ENCODE measurements around the gene TEX2.

Gene TEX2, protein sequence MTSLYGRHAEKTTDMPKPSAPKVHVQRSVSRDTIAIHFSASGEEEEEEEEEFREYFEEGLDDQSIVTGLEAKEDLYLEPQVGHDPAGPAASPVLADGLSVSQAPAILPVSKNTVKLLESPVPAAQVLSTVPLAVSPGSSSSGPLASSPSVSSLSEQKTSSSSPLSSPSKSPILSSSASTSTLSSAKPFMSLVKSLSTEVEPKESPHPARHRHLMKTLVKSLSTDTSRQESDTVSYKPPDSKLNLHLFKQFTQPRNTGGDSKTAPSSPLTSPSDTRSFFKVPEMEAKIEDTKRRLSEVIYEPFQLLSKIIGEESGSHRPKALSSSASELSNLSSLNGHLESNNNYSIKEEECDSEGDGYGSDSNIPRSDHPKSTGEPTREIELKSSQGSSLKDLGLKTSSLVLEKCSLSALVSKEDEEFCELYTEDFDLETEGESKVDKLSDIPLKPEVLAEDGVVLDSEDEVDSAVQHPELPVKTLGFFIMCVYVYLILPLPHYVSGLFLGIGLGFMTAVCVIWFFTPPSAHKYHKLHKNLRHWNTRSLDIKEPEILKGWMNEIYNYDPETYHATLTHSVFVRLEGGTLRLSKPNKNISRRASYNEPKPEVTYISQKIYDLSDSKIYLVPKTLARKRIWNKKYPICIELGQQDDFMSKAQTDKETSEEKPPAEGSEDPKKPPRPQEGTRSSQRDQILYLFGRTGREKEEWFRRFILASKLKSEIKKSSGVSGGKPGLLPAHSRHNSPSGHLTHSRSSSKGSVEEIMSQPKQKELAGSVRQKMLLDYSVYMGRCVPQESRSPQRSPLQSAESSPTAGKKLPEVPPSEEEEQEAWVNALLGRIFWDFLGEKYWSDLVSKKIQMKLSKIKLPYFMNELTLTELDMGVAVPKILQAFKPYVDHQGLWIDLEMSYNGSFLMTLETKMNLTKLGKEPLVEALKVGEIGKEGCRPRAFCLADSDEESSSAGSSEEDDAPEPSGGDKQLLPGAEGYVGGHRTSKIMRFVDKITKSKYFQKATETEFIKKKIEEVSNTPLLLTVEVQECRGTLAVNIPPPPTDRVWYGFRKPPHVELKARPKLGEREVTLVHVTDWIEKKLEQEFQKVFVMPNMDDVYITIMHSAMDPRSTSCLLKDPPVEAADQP

DNA sequence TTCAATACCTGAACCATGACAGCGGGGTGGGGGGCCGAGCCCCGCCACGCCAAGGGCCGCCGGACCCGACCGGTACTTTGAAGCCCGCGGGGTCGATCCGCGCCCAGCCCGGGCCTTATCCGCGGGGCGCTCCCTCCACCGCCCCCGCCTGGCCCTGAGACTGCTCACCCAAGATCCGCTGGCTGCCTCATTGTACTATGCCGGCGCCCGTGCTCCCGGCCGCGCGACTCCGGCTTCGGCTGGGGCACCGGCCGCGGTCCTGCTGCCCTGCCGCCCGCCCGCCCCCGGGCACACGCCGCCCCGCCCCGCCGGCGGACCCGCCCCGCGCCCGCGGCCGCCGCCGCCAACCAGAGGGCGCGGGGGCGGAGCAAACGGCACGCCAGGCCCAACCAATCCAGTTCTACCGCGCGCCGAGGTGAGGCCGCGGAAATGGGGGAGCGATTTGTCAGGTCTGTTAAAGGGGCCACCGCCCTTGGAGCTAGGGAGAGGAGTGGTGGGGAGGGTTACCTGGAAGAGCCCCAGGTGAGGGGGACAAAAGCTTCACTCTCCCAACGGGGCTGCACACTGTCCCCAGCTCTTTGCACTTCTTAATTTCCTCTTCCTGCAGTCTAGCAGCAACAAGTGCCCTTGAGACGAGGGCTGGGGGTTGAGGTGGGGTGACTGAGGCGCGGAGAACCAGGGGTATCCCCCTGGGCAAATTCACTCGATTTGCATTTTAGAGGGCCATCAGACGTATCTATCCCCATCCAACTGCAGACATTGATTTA lies at the start of gene TEX2:
TSS of gene TEX2 (minus strand) at position 261 of the 767 bp plus-strand sequence. CDS start 49,043 bp downstream, outside the sequence.
- peak within 1 kb of the TSS; percentile 75 for H3K4me3 ChIP-seq (ENCODE audit: control insufficient read depth, low read depth, low read length)
- peak; percentile 77 for DNase-seq (ENCODE audit: low read depth)
- TF ChIP-seq, protein P1, sequence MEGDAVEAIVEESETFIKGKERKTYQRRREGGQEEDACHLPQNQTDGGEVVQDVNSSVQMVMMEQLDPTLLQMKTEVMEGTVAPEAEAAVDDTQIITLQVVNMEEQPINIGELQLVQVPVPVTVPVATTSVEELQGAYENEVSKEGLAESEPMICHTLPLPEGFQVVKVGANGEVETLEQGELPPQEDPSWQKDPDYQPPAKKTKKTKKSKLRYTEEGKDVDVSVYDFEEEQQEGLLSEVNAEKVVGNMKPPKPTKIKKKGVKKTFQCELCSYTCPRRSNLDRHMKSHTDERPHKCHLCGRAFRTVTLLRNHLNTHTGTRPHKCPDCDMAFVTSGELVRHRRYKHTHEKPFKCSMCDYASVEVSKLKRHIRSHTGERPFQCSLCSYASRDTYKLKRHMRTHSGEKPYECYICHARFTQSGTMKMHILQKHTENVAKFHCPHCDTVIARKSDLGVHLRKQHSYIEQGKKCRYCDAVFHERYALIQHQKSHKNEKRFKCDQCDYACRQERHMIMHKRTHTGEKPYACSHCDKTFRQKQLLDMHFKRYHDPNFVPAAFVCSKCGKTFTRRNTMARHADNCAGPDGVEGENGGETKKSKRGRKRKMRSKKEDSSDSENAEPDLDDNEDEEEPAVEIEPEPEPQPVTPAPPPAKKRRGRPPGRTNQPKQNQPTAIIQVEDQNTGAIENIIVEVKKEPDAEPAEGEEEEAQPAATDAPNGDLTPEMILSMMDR (conservative IDR thresholded peaks at IDR 0.05; ENCODE audit: control insufficient read depth, insufficient read depth, low read depth, low read length): no peak

- TF ChIP-seq, protein P1 (conservative IDR thresholded peaks at IDR 0.05; ENCODE audit: control insufficient read depth, insufficient read depth, low read depth, low read length): no peak
Observed at GRCh38 chr17:64309710-64310109, 46.6 kb upstream of the TEX2 start.

GRCh38 chr17:64309021-64309420 lies 46.0 kb upstream of the TEX2 start:
- H3K4me3 ChIP-seq (ENCODE audit: control insufficient read depth, low read depth, low read length): no peak overlapping the region
- DNase-seq (ENCODE audit: low read depth): no peak
- TF ChIP-seq, protein P1 (conservative IDR thresholded peaks at IDR 0.05; ENCODE audit: control insufficient read depth, insufficient read depth, low read depth, low read length): no peak

More at GRCh38 chr17:64309710-64310109, 46.6 kb upstream of the TEX2 start:
- DNase-seq (ENCODE audit: low read depth): no peak
- H3K4me3 ChIP-seq (ENCODE audit: control insufficient read depth, low read depth, low read length): no peak overlapping the region

GRCh38 chr17:64306850-64307463 lies 43.9 kb upstream of the TEX2 start:
- DNase-seq (ENCODE audit: low read depth): peak; percentile 76
- TF ChIP-seq, protein P1 (conservative IDR thresholded peaks at IDR 0.05; ENCODE audit: control insufficient read depth, insufficient read depth, low read depth, low read length): peak; percentile 82
- H3K4me3 ChIP-seq (ENCODE audit: control insufficient read depth, low read depth, low read length): no peak overlapping the region

DNA sequence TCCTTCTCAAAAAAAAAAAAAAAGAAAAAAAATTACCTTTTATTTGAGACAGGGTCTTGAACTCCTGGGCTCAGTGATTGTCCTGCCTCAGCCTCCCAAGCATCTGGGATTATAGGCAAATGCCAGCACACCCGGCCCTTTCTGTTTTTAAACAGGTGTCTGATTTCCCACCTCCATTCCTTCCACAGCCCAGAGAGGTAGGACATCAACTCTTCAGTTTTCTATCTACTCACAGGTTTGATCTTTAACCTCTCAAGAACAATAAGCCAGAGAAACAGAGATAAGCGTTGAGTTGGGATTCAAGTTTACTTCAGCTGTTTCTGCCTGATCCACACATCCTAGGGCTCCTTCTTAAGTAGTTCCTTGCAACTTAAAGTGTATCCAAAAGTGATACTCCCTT lies 41.5 kb upstream of the TEX2 start:
- H3K4me3 ChIP-seq (ENCODE audit: control insufficient read depth, low read depth, low read length): no peak overlapping the region
- TF ChIP-seq, protein P1 (conservative IDR thresholded peaks at IDR 0.05; ENCODE audit: control insufficient read depth, insufficient read depth, low read depth, low read length): no peak

More for the DNA sequence above, 41.5 kb upstream of the TEX2 start:
- no peak for DNase-seq (ENCODE audit: low read depth)

Measured in fibroblast of mammary gland (primary cell).